Cardiac fibroblast (primary cell): Measurements from ENCODE around the gene CYP11A1.

Experiments
- DNase-seq, 2 donors: peaks; one replicate each; pipeline versions ENCODE4 v3.0.0 to v3.0.0-alpha.2; 2010; ENCODE audit warnings: low read depth in 2 of 2
- H3K4me3 ChIP-seq, 2 donors: replicated peaks in 1 of 2; 1 replicate in 1 of 2; 2 replicates in 1 of 2; pipeline ENCODE4 v1.5.1; 2011; ENCODE audit warnings: low read depth in 2 of 2, low read length in 2 of 2, mild to moderate bottlenecking in 2 of 2, moderate library complexity in 1 of 2
- CTCF ChIP-seq: IDR thresholded peaks from one replicate; pipeline ENCODE4 v1.5.1; 2011; ENCODE audit warnings: low read depth, mild to moderate bottlenecking, low read length, inconsistent platforms

The CYP11A1 gene

DNA sequence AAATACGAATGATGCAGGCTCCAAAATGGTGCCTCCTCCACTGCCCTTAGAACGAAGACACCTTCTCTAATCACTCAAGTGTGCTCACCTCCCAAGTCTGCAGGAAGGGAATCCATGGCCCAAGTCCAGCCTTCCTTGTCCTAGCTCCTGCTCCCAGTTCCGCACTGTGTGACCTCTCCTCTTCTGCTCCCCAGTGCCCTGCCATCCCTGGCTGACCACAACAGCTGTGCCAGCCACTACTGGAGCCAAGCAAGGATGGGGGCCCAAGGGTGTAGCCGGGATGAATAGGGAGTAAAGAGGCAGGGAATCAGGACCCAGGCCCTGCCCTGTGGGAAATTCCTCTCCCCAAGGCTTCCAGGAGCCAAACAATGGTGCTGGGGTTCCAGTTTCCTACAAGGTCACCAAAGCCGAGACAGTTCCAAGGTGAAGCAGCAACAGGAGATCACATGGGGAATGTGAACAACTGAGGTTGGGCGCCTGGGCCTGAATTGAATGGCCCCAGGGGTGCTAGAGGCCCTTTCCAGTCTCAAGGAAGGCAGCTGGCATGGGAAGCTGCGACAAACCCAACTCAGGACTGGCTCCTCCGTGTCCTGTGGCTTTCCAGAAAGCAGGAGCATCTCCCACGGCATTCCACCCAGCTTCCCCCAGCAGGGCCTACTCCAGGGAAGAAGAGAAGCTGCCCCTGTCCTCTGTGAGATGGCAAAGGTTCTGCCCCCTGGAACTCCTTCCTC lies 46.1 kb upstream of the CYP11A1 start:
- no peak overlapping the region for H3K4me3 ChIP-seq
- DNase-seq, result no peak
- no peak for TF ChIP-seq CTCF

DNA sequence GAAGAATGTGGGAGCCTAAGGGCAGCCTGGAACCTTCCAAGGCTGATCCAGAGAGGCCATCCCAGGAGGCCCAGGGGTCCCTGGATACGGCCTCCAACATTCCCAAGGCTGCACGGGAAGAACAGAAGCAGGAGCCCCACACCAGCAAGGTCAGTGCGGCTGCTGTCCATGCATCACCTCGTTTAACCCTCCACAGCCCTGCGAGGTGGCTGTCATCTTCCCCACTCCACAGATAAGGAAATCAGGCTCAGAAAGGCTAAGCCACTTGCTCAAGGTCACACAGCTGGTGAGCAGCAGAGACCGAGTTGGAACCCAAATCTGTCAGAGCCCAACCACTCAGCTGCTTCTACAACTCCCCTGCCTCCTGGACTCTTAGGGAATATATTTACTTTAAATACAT lies 44.7 kb upstream of the CYP11A1 start:
- DNase-seq, result no peak
- no peak overlapping the region for H3K4me3 ChIP-seq
- TF ChIP-seq CTCF, result no peak

DNA sequence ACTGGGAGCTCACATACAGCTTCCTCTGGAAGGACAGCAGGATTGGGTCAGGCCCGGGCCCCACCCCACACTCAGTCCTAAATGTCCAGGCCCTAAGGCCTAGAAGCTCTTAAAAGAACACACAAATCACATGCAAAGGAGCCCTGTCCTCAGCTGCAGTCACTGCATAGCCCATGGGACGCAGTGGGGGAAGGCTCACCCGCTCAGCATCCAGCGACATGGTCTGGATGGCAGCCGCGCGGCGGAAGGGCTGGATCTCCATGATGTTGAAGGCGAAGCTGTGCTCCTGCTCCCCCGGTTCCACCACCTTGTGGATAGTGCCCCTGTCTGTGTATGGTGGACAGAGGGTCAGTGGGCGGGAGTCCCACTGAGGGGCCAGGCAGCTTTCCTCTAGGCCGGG lies 44.2 kb upstream of the CYP11A1 start:
- DNase-seq, result no peak
- TF ChIP-seq CTCF, result no peak
- H3K4me3 ChIP-seq, result no peak overlapping the region

GRCh38 chr15:74410502-74410901 lies 43.1 kb upstream of the CYP11A1 start:
- H3K4me3 ChIP-seq, result no peak overlapping the region
- no peak for TF ChIP-seq CTCF
- no peak for DNase-seq

GRCh38 chr15:74409225-74409624 lies 41.8 kb upstream of the CYP11A1 start:
- no peak for TF ChIP-seq CTCF
- no peak overlapping the region for H3K4me3 ChIP-seq
- DNase-seq, result no peak

- no peak for TF ChIP-seq CTCF
- no peak for DNase-seq
- H3K4me3 ChIP-seq, result no peak overlapping the region
Measured at GRCh38 chr15:74408815-74409214, 41.4 kb upstream of the CYP11A1 start.

- no peak for TF ChIP-seq CTCF
- no peak overlapping the region for H3K4me3 ChIP-seq
- DNase-seq, result no peak
Measured at GRCh38 chr15:74408385-74408784, 40.9 kb upstream of the CYP11A1 start.
